ENCODE data around the gene RAVER2.

RAVER2 gene

GRCh38 chr1:64844175-64844574 lies 99.3 kb downstream of the RAVER2 start:
- no peak for DNase-seq (ENCODE audit: low read depth in 1 of 2, low spot score in 1 of 2)

- DNase-seq (ENCODE audit: low read depth in 1 of 2, low spot score in 1 of 2) = no peak
Observed at GRCh38 chr1:64844609-64845008, 99.7 kb downstream of the RAVER2 start.

- no peak for DNase-seq (ENCODE audit: low read depth in 1 of 2, low spot score in 1 of 2)
Observed at GRCh38 chr1:64845831-64846425, 101.1 kb downstream of the RAVER2 start.

- no peak for DNase-seq (ENCODE audit: low read depth in 1 of 2, low spot score in 1 of 2)
Observed at GRCh38 chr1:64846573-64847430, 101.9 kb downstream of the RAVER2 start.

- no peak for DNase-seq (ENCODE audit: low read depth in 1 of 2, low spot score in 1 of 2)
Observed at GRCh38 chr1:64847666-64848065, 102.8 kb downstream of the RAVER2 start.

- no peak for DNase-seq (ENCODE audit: low read depth in 1 of 2, low spot score in 1 of 2)
Observed at GRCh38 chr1:64848136-64848535, 103.3 kb downstream of the RAVER2 start.

GRCh38 chr1:64848803-64849202 lies 103.9 kb downstream of the RAVER2 start:
- DNase-seq (ENCODE audit: low read depth in 1 of 2, low spot score in 1 of 2) = no peak

GRCh38 chr1:64849942-64850341 lies 105.1 kb downstream of the RAVER2 start:
- no peak for DNase-seq (ENCODE audit: low read depth in 1 of 2, low spot score in 1 of 2)

- DNase-seq (ENCODE audit: low read depth in 1 of 2, low spot score in 1 of 2) = no peak
Observed at GRCh38 chr1:64850846-64851245, 106.0 kb downstream of the RAVER2 start.

- no peak for DNase-seq (ENCODE audit: low read depth in 1 of 2, low spot score in 1 of 2)
Observed at GRCh38 chr1:64851664-64852063, 106.8 kb downstream of the RAVER2 start.

GRCh38 chr1:64854674-64855073 lies 109.8 kb downstream of the RAVER2 start:
- DNase-seq (ENCODE audit: low read depth in 1 of 2, low spot score in 1 of 2) = no peak

GRCh38 chr1:64855557-64855956 lies 110.7 kb downstream of the RAVER2 start:
- DNase-seq (ENCODE audit: low read depth in 1 of 2, low spot score in 1 of 2) = no peak

GRCh38 chr1:64856553-64856952 lies 111.7 kb downstream of the RAVER2 start:
- no peak for DNase-seq (ENCODE audit: low read depth in 1 of 2, low spot score in 1 of 2)

- DNase-seq (ENCODE audit: low read depth in 1 of 2, low spot score in 1 of 2) = no peak
Observed at GRCh38 chr1:64857347-64857746, 112.5 kb downstream of the RAVER2 start.

- no peak for DNase-seq (ENCODE audit: low read depth in 1 of 2, low spot score in 1 of 2)
Observed at GRCh38 chr1:64861611-64862010, 116.7 kb downstream of the RAVER2 start.

- DNase-seq (ENCODE audit: low read depth in 1 of 2, low spot score in 1 of 2) = peak in 1 of 2 donors; percentile 15
Observed at GRCh38 chr1:64864018-64864940, 119.4 kb downstream of the RAVER2 start.

- no peak for DNase-seq (ENCODE audit: low read depth in 1 of 2, low spot score in 1 of 2)
Observed at GRCh38 chr1:64865105-64865757, 120.4 kb downstream of the RAVER2 start.

GRCh38 chr1:64866689-64867088 lies 121.8 kb downstream of the RAVER2 start:
- no peak for DNase-seq (ENCODE audit: low read depth in 1 of 2, low spot score in 1 of 2)

GRCh38 chr1:64867266-64867665 lies 122.4 kb downstream of the RAVER2 start:
- no peak for DNase-seq (ENCODE audit: low read depth in 1 of 2, low spot score in 1 of 2)

GRCh38 chr1:64871256-64871655 lies 126.4 kb downstream of the RAVER2 start:
- no peak for DNase-seq (ENCODE audit: low read depth in 1 of 2, low spot score in 1 of 2)

GRCh38 chr1:64872067-64872466 lies 127.2 kb downstream of the RAVER2 start:
- no peak for DNase-seq (ENCODE audit: low read depth in 1 of 2, low spot score in 1 of 2)
